Ascending aorta (tissue), 2 donors: ENCODE data around the gene INMT. TPM values are rescaled to one million over a fixed set of nuclear protein-coding genes. Genes with fewer than 3 reads are reported as not detected.

Experiments used
- DNase-seq, 2 donors: peaks; one replicate each; pipeline ENCODE4 v3.0.0-alpha.2; 2019; ENCODE audit warnings: low spot score in 2 of 2
- H3K27ac ChIP-seq, 2 donors: fragments of 200-600 bp; sonication (generic); one replicate each; pipeline ENCODE4 v1.5.1; 2016 to 2017; ENCODE audit warnings: mild to moderate bottlenecking in 1 of 2
- H3K27me3 ChIP-seq: fragments of 200-600 bp; sonication (generic); one replicate; pipeline ENCODE4 v1.5.1; 2017
- H3K36me3 ChIP-seq, 2 donors: fragments of 200-600 bp; sonication (generic); one replicate each; pipeline ENCODE4 v1.5.1; 2016
- H3K4me1 ChIP-seq, 2 donors: fragments of 200-600 bp; sonication (generic); one replicate each; pipeline ENCODE4 v1.5.1; 2016 to 2017; ENCODE audit warnings: mild to moderate bottlenecking in 1 of 2
- H3K4me3 ChIP-seq, 2 donors: fragments of 200-600 bp; sonication (generic); one replicate each; pipeline ENCODE4 v1.5.1; 2016 to 2017; ENCODE audit warnings: mild to moderate bottlenecking in 1 of 2
- H3K9me3 ChIP-seq, 2 donors: fragments of 200-600 bp; sonication (generic); one replicate each; pipeline ENCODE4 v1.5.1; 2016
- CTCF ChIP-seq, 3 experiments: fragments of 200-600 bp in 2 of 3; fragments of 450-650 bp in 1 of 3; sonication (generic) in 2 of 3; IDR thresholded peaks; one replicate each; pipeline ENCODE4 v1.5.1; 2016 to 2019; ENCODE audit warnings: antibody characterized with exemption in 3 of 3, mild to moderate bottlenecking in 1 of 3, moderate library complexity in 1 of 3
- intact Hi-C: fragments of 100-400 bp; cut with DNase I; formaldehyde crosslinking; loops from one replicate; pipeline ENCODE4 v1.15.1; 2023
- total RNA-seq: library from RNA; depleted of rRNA; stranded (reverse); fragments of >200 nt; gene quantifications from one replicate; pipeline ENCODE4 v1.1.0, GENCODE V29; 2016

Gene INMT
- total RNA-seq, 1 donor from 2014 or later: 51.8 TPM

GRCh38 chr7:30706908-30707307, 45.0 kb upstream of the INMT start:
- no peak for DNase-seq
- TF ChIP-seq CTCF (IDR thresholded peaks at IDR 0.05): no peak
- Histone ChIP-seq H3K36me3 (no peaks in the 10 kb centered on the region), H3K4me3 (no peak overlapping the region), H3K4me1 (no peaks in the 10 kb centered on the region), H3K27me3 (no peaks in the 10 kb centered on the region), H3K27ac (no peak overlapping the region), H3K9me3 (no peaks in the 10 kb centered on the region)
- intact Hi-C loops: no loop called here

GRCh38 chr7:30707391-30708357, 44.3 kb upstream of the INMT start:
- no peak overlapping the region for H3K27ac ChIP-seq
- intact Hi-C loops: no loop called here
- H3K27me3 ChIP-seq: no peaks in the 10 kb centered on the region
- H3K4me1 ChIP-seq: no peaks in the 10 kb centered on the region
- no peaks in the 10 kb centered on the region for H3K9me3 ChIP-seq
- peak in 1 of 2 donors; percentile 70 for DNase-seq
- H3K4me3 ChIP-seq: no peak overlapping the region
- no peaks in the 10 kb centered on the region for H3K36me3 ChIP-seq
- TF ChIP-seq CTCF (IDR thresholded peaks at IDR 0.05): no peak

- no peaks in the 10 kb centered on the region for H3K4me1 ChIP-seq
- DNase-seq: no peak
- no peaks in the 10 kb centered on the region for H3K27me3 ChIP-seq
- no peak overlapping the region for H3K27ac ChIP-seq
- no peak for TF ChIP-seq CTCF (IDR thresholded peaks at IDR 0.05)
- no peaks in the 10 kb centered on the region for H3K36me3 ChIP-seq
- intact Hi-C loops: no loop called here
- H3K4me3 ChIP-seq: no peak overlapping the region
- H3K9me3 ChIP-seq: no peaks in the 10 kb centered on the region
Measured at GRCh38 chr7:30708412-30708811, 43.5 kb upstream of the INMT start.

- no peaks in the 10 kb centered on the region for H3K27me3 ChIP-seq
- H3K9me3 ChIP-seq: no peaks in the 10 kb centered on the region
- no peak for DNase-seq
- no peaks in the 10 kb centered on the region for H3K36me3 ChIP-seq
- H3K4me3 ChIP-seq: no peak overlapping the region
- H3K4me1 ChIP-seq: no peaks in the 10 kb centered on the region
- intact Hi-C loops: no loop called here
- no peak for TF ChIP-seq CTCF (IDR thresholded peaks at IDR 0.05)
- no peak overlapping the region for H3K27ac ChIP-seq
Measured at GRCh38 chr7:30708983-30709382, 43.0 kb upstream of the INMT start.

- Histone ChIP-seq H3K27ac (no peak overlapping the region), H3K4me3 (no peak overlapping the region), H3K27me3 (no peaks in the 10 kb centered on the region), H3K36me3 (no peaks in the 10 kb centered on the region), H3K9me3 (no peaks in the 10 kb centered on the region), H3K4me1 (no peaks in the 10 kb centered on the region)
- DNase-seq: no peak
- intact Hi-C loops: no loop called here
- no peak for TF ChIP-seq CTCF (IDR thresholded peaks at IDR 0.05)
Measured at GRCh38 chr7:30709549-30709948, 42.4 kb upstream of the INMT start.
